ENCODE data around the gene CARD19. TPM values are rescaled to one million over a fixed set of nuclear protein-coding genes. Genes with fewer than 3 reads are reported as not detected.
A peak's percentile ranks its signal among the peaks of the same experiment; 100 is the strongest.

Gene CARD19
- total and polyA plus RNA-seq, 9 of the 15 experiments (the other 6 are each of a cell fraction or from before 2014, with no cell fraction given), result 0.90 to 34.9 (median 14.6) TPM

- TF ChIP-seq CBX1 (IDR thresholded peaks at IDR 0.05; ENCODE audit: low read depth) (0 out of 2 replicates have a peak, but pooled peaks have one; percentile 27), ZNF316 (IDR thresholded peaks at IDR 0.05) (no peak), CBFA2T3 (IDR thresholded peaks at IDR 0.05) (no peak), RB1 (IDR thresholded peaks at IDR 0.05; ENCODE audit: low read depth) (peak; percentile 66), CC2D1A (IDR thresholded peaks at IDR 0.05) (no peak), CUX1 (CRISPR knock-in tag; IDR thresholded peaks at IDR 0.05) (no peak), RBM39 (optimal IDR thresholded peaks at IDR 0.05; ENCODE audit: low read depth, low read length) (no peak), TARDBP (IDR thresholded peaks at IDR 0.05) (no peak), USF1 (CRISPR knock-in tag; IDR thresholded peaks at IDR 0.05) (no peak), CREB3 (tag; conservative IDR thresholded peaks at IDR 0.05; ENCODE audit: low read depth) (no peak), ZNF41 (CRISPR knock-in tag; conservative IDR thresholded peaks at IDR 0.05) (no peak), KAT7 (CRISPR knock-in tag; IDR thresholded peaks at IDR 0.05; ENCODE audit: borderline replicate concordance) (peak; percentile 39; the same call in 1 of the 2 replicates), ZNF324 (CRISPR knock-in tag; IDR thresholded peaks at IDR 0.05) (no peak), MYBL2 (IDR thresholded peaks at IDR 0.05; ENCODE audit: low read depth) (no peak), MYBL2 (CRISPR knock-in tag; IDR thresholded peaks at IDR 0.05; ENCODE audit: borderline replicate concordance) (no peak), THRA (IDR thresholded peaks at IDR 0.05) (no peak), KAT2B (IDR thresholded peaks at IDR 0.05; ENCODE audit: low read depth, low read length) (no peak), FOXA1 (IDR thresholded peaks at IDR 0.05; ENCODE audit: borderline replicate concordance) (no peak)
These were observed at the start of gene CARD19 (continued) for GRCh38 chr9:93096131-93096802.

Measured in K562 (cell line).